ENCODE results near the gene CPA4.
A peak's percentile ranks its signal among the peaks of the same experiment; 100 is the strongest.

CPA4 gene

DNA sequence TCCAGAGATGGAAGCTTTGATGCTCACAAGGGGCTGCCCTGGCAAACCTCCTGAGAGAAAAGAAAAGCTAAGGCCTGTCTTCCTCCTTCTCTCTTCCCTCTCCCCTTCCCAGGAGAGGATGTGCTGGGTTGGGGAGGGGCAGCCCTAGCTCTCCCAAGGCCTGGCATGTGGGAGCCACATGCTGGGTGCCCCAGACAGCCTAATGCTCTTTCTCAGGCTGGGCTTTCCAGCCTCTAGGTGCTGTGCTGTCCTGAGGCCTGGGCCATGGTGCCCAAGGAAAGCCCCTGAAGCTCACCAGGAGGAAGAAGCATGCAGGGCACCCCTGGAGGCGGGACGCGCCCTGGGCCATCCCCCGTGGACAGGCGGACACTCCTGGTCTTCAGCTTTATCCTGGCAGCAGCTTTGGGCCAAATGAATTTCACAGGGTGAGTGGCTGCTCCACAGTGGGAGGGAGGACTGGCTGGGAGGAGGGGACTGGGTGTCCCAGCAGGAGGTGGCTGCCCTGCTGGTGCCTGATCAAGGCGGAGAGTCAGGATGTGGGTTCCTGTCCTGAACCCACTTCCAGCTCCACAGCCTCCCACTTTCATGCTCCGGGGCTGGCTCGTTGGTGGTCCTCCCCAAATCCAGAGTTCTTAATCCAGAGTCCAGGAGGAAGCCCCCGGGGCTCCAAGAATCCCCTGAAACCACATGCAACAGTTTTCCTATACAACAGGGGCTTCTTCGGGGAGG, 53.4 kb downstream of the CPA4 start:
- no peak for DNase-seq

DNA sequence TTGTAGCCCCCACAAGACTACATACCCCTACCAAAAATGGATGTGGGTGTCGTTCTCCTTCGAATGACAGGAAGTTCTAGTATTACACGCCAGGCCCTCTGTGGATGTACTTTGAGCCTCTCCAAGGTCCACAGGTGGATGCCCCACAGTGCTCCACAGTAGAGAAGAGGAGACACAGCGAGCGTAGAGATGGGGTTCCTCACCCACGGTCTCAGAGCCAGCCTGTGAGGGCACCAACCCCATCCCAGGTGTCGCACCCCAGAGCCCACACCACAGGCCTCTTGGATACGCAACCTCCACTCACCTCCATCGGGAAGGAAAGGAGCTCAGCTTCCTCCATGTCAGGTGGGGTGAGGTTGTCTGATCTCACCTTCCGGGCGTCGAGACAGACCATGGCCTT, 54.0 kb downstream of the CPA4 start:
- no peak for DNase-seq

DNA sequence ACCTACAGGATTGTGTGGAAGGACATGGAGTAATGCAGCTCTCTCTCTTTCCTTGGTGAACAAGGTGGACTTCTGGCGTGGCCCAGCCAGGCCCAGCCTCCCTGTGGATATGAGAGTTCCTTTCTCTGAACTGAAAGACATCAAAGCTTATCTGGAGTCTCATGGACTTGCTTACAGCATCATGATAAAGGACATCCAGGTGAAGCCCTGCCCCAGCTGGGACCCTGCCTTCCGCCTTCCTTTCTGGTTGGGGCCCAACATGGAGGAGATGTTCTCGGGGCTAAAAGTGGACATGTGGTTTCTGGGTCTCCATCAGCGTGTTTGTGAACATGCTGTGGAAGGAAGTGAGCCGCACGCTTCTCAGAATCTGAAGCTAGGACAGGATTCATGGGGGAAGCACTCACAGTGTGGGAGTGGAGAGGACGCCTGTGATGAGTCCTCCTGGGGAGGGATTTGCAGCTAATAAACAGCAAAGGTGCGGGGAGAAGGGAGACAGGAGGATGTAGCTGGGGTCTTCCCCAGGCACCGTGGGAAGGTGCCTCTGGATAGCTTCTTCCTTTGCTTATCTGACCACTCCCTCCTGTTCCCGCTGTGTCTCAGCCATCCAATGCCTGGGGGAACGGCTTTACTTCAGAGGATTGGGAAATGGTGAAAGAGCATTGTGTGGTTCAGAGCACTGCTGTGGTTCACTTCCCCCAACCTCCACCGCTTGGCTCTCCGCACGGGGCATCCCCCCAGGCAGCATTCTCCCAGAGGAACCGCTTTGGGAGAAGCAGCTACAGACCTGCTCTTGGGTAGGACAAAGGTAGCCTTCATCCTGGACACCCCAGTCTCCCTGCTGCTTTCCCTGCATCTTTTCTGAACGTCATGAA, 57.2 kb downstream of the CPA4 start:
- no peak for DNase-seq

GRCh38 chr7:130350945-130351790, 58.2 kb downstream of the CPA4 start:
- no peak for DNase-seq

GRCh38 chr7:130351791-130352090, 58.8 kb downstream of the CPA4 start:
- no peak for DNase-seq

DNA sequence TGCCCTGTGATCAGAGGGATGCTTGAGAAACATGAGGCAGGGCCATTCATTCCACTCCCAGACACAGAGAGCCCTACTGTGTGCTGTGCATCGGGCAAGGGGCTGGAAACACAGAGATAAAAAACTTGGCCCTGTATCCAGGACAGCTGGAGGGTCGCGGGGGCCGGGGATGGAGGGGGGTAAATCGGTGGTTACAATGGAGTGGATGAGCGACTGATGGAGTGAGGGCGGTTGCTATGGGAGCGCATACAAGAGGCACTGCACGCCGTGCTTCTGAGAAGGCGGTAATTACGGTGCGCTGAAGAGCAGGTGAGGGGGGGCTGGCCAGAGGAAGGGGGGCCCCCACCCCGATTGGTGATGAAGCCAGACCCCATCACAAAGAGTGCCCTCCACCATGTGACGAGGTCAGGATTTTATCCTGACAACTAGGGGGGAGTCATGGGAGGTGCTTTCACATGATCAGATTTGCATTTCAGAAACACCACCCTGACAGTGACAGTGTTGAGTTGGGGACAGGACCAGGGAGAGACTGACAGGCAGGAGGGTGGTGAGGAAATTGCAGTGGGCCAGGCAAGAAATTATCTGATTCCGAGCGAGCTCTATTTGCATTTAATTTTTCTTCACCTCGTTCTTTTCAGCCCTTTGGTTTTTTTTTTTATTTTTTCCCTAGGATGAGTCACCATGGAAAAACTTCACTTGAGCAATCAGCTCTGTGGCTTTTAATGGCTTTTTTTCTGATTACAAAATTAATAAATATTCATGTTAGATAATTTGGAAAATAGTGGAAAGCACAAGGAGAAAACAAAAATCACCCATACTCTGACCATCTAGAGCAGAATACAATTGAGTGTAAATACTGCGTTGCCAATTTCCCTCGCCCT, 59.5 kb downstream of the CPA4 start:
- no peak for DNase-seq

GRCh38 chr7:130353196-130353595, 60.2 kb downstream of the CPA4 start:
- DNase-seq: no peak

GRCh38 chr7:130356121-130356875, 63.3 kb downstream of the CPA4 start:
- no peak for DNase-seq

DNA sequence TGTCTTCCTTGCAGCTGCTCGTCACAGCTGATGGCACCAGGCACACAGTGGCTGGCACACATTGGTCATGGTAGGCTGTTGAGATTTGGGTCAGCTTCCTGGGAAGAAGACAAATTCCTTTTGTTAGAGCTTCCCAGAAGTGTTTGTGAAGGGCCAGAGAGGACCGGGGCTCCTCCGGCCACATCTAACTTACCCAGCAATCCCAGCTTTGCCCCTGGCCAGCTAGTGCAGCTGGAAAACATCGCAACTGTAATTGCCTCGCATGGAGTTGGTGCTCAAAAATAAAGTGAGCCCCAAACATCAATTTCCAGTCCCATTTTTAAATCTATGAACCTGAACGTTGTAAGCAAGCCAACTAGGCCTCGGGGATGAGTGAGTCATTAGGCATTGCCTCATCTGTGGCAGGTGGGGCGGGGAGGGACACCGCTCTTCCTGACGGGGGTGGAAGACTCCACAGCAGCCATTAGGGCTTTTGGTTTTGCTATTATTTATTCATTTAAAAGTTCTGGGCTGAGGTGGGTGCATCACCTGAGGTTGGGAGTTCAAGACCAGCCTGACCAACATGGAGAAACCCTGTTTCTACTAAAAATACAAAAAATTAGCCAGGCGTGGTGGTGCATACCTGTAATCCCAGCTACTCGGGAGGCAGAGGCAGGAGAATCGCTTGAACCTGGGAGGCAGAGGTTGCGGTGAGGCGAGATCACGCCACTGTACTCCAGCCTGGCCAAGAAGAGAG, 64.1 kb downstream of the CPA4 start:
- DNase-seq: no peak

DNA sequence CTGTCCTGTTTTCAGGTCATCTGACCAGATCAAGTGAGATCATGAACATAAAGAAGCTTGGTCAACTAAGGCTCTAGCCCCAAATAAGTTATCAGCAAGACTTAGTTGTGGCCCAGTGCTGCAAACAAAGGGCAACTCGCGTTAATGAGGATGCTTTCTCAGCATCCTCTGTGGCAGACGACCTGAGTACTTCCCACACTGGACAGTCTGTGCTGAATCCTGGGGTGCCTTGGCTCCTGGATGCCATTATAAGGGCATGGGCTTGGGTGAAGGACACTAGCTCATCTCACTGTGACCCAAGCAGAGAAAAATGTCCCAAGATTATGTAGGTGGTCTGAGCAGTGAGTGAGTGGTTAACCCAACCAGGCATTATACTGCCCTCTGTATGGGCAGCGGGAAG, 65.5 kb downstream of the CPA4 start:
- no peak for DNase-seq

- no peak for DNase-seq
Observed at GRCh38 chr7:130359276-130359857, 66.4 kb downstream of the CPA4 start.

DNA sequence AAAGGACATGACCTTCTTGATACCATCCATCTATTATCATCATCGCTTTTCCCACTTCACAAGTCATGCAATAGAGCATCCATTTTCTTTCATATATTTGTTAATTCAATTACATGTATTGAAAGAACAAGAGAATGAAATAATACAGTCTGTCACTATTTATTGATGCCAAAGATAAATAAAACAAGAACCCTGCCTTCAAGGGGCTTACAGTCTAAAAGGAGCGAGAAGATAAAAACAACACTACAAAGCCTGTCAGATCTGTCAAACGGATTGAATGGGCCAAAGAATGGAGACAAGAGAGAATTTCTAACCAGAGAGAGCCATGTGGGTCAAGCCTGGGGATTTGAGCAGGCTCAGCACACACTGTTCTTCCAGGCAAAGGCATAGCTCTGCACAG, 67.6 kb downstream of the CPA4 start:
- DNase-seq: no peak

GRCh38 chr7:130361681-130362080, 68.7 kb downstream of the CPA4 start:
- DNase-seq: no peak

DNA sequence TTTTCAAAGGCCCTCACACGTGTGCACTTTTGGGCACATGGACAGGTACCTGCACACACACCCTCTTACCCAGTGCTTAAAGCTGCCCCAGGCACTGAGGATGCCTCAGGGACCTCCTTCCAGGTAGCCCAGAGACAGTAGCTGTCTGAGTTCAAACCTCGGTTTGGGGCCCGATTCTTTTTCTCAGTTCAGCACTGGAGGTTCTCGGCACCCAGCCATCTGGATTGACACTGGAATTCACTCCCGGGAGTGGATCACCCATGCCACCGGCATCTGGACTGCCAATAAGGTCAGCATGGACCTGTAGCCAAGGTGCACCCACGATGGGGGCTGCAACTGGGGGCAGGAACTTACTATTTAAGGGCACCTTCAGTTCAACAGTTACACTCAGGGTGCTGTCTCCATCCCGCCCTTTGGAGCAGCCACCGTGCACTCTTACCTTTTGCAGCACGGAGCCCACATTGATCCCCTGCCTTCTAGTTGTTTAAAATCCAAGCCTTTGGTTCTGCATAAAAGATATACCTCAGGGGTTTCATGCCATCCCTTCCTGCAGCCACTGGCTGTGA, 69.4 kb downstream of the CPA4 start:
- no peak for DNase-seq

GRCh38 chr7:130363026-130363847, 70.3 kb downstream of the CPA4 start:
- peak; percentile 89 for DNase-seq

DNA sequence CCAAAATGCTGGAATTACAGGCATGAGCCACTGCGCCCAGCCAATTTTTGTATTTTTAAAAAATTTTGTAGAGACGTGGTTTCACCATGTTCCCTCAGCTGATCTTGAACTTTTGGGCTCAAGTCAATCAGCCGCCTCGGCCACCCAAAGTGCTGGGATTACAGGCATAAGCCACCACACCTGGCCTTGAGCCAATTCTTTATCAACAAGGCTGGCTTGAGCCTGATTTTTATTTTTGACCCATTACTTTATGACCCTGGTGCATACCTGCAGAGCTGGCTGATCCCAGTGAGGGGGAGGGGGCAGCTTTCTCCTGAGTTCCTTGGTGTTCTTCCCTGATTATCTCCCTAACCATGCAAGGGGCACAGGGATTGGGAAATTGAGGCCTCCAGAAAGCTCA, 71.5 kb downstream of the CPA4 start:
- DNase-seq: no peak

GRCh38 chr7:130365088-130365487, 72.1 kb downstream of the CPA4 start:
- DNase-seq: no peak

GRCh38 chr7:130365511-130366441, 72.8 kb downstream of the CPA4 start:
- peak; percentile 41 for DNase-seq
